Fibroblast of peridontal ligament (primary cell): Measurements from ENCODE around the gene RFLNA.

ENCODE experiments used
- DNase-seq: peaks from one replicate; pipeline ENCODE4 v3.0.0-alpha.2; 2010; ENCODE audit errors: extremely low read depth

RFLNA gene, protein sequence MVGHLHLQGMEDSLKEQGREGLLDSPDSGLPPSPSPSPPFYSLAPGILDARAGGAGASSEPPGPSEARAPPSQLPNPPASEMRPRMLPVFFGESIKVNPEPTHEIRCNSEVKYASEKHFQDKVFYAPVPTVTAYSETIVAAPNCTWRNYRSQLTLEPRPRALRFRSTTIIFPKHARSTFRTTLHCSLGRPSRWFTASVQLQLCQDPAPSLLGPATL

DNA sequence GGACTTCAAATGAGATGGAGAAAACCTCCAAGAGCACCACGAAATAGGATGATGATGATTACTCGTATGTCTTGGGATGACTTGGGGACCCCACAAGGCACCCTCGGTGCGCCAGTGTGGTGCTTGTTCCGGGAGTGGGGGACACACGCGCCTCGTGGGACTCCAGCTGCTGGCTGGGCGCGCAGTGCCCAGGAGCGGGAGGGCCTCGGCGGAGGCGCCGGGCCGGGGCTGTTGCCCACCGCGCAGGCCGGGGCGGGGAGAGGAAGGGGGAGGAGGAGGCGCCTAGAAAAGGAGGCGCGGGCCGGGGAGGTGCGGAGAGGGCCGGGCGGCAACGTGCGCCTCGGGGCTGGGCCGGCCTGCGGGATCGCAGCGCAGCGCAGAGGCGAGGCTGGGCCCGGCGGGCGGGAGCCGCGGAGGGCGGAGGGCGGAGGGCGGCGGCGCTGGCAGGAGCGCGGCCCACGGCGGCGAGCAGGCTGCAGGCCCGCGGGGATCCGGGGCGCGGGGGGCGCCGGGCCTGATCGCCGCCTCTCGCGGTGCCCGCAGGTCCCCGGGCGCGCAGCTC, at the start of gene RFLNA:
Gene RFLNA, plus strand, starts transcription at position 314 of the 562 bp plus-strand sequence. CDS start 337 bp downstream, outside the sequence.
- DNase-seq: no peak

DNA sequence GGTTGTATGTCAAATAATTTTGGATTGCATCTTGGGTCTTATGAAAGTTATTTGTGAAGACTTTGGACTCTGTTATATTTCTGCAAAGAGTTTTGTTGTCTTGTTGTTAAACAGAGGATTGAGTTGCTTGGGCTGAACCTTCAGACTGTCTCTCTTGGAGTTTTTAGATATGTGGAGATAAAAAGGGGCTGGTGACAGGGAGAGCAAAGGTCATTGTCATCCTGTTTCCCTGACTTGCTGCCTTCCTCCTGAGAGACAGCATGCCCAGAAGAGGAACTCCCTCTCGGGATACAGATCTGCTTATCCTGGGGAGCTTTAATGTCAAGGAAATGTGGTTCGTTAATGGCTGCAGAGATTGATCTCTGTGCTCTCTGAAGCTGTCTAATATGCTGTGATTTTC, 47.6 kb upstream of the RFLNA start:
- no peak for DNase-seq

DNA sequence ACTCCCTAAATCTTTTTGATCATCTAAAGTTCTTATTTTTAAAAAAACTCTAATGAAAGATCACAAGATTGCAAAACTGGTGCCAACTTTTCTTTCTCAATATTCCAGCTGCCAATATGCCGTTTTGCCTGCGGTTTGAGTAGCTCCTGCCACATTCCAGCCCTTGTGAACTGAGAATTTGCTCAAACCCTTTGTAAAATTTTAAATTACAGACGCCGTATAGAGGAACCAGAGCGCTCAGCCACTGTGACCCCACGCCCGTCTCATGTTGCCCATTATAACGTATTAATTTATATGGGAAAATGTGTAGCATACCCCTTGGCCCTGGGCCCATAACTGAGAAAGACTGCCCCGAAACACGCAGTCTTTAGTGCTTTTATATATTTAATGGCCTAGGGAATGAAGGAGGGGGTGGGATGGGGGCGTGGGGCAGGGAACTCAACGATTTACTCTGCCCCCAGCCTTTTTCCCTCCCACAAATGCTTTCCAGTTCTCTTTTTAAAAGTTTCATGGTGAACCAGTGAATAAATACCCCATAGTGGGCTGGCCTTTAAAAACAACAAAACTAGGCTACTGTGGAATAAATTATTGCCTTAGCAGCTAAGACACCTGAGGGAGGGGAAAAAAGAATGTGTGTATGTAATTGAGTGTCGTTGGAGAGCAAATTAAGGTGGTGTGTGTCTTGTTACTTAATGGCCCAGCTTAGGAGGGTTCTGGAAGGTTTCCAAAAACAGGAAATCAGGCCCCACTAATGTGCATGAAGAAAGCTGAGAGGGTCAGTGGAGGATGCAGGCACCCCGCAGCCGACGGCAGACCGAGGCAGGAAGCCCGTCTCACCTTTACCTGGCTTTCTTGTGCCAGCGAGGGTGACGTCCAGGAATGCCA, 45.7 kb upstream of the RFLNA start:
- DNase-seq: peak; percentile 59

DNA sequence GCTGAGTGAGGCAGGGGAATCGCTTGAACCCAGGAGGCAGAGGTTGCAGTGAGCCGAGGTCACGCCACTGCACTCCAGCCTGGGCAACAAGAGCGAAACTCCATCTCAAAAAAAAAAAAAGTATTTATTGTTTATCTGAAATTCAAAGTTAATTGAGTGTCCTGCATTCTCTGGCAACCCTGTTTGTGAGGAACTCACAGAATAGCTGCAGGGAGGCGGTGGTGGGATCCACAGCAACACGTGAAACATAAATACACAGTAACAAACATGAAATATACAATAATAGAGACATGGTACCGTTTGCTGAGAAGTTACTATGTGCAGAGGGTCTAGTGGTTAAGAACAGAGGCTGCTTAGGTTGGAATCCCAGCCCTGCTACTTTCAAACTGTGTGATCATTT, 43.7 kb upstream of the RFLNA start:
- no peak for DNase-seq

DNA sequence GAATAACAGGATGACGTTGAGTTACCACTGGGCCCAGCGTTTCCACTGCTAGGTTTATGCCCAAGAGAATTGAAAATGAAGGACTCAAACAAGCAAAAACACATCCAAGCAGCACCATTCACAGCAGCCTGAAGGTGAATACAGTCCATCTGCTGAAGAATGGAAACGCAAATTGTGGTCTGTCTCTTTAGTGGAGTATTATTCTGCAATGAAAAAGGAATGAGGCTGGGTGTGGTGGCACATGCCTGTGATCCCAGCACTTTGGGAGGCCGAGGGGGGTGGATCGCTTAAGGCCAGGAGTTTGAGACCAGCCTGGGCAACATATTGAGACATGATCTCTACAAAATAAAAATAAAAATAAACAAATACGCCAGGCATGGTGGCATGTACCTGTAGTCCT, 41.9 kb upstream of the RFLNA start:
- no peak for DNase-seq

DNA sequence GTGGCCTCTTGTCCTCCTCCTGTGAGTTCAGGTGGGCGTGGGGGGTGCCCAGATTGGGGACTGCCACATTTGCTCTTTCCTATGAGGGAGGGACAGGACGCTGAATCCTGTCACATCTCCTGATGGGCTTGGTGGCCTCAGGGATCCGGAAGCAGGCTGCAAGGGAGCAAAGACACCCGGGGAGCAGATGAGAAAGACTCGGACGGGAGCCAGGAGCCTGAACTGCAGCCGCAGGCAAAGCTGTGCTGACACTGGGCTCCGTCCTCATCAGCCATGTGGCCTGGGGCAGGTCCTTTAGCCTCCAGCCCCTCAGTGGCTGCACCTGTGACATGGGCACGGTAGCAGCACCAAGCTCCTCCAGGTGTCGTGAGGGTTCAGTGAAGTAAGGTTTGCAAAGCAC, 40.8 kb upstream of the RFLNA start:
- DNase-seq: no peak

DNA sequence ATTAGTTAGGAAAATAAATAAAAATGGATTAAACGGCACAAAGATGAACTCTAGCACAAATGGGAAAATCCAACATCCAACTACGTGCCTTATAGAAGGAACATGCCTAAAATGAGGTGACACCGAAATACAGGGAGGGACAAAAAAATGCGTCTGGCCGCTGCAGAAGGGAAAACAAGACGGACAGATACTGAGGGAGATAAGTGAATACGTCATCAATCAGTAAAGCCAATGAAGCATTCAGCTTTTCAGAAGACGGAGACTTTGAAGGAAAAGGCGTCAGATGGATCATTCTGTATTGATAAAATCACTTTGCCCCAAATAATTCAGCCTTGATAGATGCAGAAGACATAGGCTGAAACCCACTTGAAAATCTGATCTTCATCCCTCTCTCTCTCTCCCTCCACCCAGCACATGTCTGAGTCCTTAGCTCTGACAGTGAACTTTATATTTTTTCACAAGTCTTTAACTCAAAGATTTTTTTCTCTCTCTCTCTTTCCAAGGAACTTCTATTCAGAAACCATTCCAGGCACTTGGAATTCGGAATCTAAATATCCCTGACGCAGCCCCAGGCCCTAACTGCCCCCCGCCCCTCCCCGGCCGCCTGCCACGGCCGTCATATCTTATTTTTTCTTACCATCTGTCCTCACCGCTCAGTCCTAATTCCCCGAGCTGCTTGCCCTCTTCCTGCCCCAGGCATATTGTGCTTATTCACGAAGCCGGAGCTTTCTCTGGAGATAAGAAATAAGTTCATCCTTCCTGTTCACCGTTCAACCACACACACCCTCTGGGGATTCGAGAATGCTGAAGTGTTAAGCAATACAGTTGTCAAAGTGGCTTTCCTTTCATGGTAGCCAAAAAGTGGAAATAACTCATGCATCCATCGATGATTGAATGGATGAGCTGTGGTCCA, 35.5 kb upstream of the RFLNA start:
- DNase-seq: no peak

DNA sequence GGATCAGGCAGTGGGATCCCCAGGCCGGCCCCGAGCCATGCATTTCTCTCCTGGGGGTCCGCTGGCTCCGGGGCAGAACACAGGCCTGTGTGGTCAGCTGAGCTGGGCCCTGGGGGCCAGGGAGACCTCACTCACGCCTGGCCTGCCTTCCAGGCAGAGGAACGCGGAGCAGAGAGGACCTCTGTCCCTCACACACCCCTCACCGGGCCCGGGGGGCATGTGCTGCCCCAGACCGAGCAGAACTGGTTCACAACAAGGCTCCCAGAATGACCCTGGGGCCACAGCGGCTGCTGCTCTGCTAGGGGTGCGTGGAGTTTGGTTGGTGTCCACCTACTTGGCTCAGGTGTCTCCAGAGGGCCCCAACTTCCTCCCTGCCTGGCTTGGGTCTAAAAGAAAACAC, 33.0 kb upstream of the RFLNA start:
- no peak for DNase-seq

DNA sequence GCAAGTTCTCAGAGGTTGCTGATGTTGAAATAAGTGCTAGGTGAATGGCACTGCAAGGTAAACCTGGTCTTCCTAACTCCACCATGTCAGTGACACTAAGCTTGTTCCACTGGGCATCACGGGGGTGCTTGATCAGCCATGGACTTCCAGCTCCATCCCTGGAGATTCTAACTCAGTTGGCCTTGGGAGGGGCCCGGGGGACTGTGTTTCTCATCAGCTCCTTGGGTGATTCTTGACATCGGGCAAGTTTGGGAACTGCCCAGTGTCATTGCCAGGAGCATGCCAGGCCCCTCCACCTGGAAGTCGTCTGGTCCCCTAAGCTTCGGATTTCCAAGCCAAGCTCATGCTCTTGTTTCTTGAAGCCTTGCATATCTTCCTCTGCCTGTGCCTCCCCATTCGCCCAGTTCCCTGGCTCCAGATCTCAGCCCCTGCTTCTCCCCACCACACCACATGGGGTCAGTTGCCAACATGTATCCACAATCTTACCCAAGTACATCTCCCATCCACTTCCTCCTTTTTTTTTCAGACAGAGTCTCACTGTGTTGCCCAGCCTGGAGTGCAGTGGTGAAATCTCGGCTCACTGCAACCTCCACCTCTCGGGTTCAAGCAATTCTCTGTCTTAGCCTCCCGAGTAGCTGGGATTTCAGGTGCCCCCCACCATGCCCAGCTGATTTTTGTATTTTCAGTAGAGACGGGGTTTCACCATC, 30.7 kb upstream of the RFLNA start:
- DNase-seq: no peak

DNA sequence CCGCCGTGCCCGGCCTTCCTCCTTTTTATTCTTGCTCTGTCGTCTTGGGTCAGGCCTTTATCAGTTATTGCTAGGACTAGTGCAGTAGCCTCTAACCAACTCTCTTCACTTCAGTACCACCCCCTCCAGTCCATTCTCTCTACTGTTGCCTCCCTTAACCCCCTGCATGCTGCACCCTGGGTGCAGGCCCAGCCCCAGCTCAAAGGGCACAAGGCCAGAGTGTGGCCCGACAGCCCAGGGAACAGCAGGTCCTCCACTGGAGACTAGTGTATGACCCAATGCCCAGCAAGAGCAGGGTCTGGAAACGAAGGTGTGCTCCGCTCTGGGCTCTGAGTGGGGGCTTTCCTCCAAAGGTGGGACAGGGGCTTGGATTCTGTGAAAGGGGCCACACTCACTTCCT, 30.0 kb upstream of the RFLNA start:
- no peak for DNase-seq

DNA sequence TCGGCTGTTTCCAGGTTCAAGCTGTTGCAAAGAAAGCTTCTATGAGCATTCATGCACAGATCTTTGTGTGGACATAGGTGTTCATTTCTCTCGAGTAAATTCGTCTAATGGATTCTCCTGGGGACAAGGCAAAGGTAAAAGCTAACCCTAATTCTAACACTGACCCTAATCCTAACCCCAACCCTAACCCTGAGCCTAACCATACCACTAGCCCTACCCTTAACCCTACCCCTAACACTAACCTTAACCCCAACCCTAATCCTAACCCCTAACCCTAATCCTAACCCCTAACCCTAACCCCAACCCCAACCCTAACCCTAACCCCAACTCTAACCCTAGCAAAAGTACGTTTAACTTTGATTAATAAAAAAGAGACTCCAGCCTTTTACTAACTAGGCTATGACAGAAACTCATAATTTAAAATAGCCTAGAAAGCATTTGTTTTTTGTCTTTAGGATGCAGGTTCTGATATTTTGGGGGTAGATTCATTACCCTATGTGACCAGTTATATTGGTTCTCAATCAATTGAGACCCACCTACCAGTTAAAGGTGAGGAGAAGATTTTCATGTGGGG, 27.6 kb upstream of the RFLNA start:
- no peak for DNase-seq

DNA sequence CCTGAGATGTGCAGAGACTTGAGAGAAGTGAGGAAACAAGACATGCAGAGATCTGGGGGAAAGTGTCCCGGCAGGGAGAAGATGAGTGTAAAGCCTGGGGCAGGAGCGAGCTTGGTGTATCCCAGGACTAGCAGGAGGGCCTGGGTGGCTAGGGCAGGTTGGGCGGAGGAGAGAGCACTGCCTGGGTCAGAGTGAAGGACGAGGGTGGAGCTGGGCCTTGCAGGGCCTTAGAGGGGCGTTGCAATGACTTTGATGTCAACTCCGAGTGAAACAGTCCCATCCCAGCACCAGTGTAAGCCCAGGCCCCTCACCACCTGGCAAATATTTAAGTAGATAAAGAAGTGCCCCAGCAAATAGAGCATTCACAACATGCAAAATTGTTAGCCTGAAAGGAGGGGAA, 24.2 kb upstream of the RFLNA start:
- no peak for DNase-seq

DNA sequence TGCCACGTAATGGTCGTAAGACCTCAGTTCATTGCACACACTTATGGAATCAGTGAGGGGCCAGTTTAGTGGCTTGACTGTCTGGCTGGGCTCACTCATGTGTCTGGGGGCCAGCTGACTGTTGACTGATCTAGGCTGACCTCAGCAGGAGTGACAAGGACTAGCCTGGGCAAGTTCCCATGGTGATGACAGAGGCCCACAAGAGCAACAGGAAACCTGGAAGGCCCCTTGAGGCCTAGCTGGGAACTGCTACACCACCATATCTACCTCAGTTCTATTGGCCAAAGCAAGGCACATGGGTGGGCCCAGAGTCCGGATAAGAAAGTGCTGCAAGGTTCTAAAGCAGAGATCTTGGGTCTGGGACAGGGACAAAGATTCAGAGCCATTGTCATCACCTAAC, 21.3 kb upstream of the RFLNA start:
- DNase-seq: peak; percentile 7

DNA sequence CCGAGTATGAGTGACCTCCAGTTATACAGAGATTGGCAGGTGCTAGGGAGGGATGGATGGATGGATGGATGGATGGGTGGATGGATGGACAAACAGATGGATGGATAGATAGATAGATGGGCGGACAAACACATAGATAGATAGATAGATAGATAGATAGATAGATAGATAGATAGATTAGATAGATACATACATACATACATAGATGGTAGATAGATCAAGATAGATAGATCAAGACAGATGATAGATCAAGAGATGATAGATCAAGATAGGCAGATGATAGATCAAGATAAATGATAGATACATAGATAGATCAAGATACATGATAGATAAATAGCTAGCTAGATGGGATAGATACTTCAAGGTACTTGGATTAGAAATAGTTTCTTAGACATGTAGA, 18.6 kb upstream of the RFLNA start:
- no peak for DNase-seq

DNA sequence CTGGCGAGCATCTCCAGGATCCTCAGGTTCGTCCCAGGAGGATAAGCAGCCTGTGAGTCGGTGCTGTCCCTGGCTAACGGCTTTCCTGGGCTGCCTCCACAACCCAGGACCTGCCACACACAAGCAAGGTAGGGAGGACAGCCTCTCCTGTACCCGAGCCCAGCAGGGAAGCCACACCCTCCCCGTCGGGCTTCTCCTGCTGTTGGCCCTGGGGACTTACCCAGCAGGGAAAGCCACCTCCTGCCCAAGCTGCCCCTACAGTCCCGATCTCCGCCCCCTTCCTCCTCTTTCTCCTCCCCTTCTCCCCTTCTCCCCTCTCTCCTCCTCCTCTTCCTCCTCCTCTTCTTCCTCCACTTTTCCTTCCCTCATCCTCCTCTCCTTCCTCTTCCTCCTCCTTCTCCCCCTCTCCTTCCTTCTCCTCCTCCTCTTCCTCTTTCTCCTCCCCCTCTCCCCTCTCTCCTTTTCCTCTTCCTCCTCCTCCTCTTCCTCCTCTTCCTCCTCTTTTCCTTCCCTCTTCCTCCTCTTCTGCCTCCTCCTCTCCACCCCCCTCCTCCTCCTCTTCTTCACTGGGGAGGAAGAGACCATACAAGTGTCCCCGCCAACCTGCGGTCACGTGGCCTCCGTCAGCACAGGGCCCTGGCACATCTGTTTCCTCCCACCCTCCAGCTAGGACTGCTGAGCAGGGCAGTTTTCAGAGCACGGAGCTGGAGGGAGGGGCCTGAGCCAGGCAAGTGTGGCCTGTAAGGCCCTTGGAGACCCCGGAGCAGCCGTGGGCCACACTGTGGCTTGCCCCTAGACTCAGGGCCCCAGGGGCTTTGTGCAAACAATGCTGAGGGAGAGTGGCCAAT, 17.3 kb upstream of the RFLNA start:
- no peak for DNase-seq

DNA sequence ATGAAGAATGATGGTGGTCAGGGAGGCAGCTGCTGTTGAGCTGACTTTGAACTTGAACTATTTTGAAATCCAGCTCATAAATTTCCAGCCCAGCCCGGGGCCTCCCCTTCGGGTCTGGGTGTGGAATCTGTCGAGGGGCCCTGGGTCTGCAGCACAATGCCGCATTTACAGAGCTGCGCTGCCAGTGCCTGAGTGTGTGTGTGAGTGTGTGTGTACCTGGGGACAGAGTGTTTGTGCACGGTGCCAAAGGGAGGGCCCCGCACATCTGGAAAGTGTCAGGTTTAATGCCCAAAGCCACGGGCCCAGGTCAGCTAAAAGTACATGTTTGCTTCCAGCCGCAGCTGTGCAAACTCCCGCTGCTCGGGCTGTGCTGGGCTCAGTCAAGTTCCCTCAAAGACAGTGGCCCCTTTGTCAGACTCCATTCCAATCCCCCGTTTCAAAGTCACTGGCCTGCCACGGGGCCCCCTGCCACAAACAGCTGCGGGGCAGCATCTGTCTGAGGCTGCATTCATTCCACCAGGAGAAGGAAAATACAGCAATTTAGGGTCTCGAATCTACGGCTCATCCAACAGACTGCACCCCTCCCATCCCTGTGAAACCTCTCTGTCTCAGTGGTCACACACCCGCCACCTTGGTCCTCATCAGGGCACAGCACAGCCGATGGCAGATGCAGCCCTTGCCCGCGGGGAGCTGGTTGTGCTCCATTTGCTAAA, 16.3 kb upstream of the RFLNA start:
- DNase-seq: no peak

DNA sequence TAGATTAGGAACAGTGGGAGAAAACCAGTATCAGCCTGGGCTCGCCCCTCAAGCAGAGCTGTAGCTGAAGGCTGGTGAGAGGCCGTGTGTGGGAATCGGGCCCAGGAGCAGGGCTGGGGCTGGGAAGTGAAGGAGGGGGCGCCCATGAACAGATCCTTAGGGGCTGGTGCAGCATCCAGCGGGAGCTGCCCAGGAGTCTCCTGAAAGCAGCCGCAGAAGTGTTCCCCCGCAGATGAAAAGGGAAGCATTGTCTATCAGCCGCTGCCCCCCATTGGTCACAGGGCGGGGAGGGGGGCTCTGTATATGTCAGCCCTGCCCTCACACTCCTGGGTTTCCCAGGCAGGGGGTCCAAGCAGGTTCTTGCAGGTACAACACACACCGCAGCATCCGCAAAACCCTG, 15.6 kb upstream of the RFLNA start:
- no peak for DNase-seq

DNA sequence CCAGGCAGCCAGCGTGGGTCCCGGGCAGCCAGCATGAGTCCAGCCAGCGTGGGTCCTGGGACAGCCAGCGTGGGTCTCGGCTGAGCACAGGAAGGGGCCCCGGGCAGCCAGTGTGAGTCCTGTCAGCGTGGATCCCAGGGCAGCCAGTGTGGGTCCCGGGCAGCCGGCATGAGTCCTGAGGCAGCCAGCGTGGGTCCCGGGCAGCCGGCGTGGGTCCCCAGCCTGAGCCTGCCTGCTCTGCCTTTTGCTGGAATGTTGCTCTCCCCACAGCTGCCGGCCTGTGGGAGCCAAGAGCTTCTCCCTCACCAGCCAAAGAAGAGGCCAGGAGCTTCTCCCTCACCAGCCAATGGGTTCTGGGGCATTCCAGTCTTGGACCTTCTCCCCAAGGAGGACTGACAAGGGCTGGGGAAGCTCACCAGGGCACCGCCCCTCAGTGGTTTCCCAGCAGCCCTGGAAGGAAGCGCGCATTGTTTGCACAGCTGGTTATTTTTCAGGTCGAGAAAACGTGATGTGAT, 15.0 kb upstream of the RFLNA start:
- DNase-seq: no peak

DNA sequence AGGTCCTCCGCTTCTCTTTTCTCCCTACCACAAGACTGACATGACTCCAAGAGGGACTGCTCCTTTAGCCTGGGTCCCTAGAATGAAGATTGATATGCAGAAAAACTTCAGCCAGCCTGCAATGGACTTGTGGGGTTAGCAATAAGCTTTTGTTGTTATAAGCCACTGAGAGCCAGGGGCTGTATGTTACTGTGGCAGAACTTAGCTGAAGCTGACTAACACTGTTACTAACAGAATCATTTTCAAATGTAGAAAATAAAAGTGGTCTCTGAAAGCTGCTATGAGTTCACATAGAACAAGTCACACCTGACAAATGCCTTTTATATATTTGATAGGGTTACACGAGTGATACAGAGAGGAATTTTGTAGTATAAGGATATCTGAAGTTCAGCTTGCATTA, 13.6 kb upstream of the RFLNA start:
- DNase-seq: no peak
